Gastrocnemius medialis (tissue), 4 donors: Measurements from ENCODE around the gene NPAS1. TPM values are rescaled to one million over a fixed set of nuclear protein-coding genes. Genes with fewer than 3 reads are reported as not detected.

Experiments
- ATAC-seq, 2 donors: fragments of 150-250 bp; one replicate each; pipeline ENCODE4 v1.9.1; 2016
- DNase-seq, 2 donors: peaks; one replicate each; pipeline ENCODE4 v3.0.0-alpha.2; 2019
- H3K27ac ChIP-seq, 4 donors: fragments of 200-600 bp; sonication (generic); 1 replicate in 1 of 4; 2 replicates in 3 of 4; pipeline ENCODE4 v1.5.1; 2016 to 2018; ENCODE audit warnings: mild to moderate bottlenecking in 2 of 4, moderate library complexity in 1 of 4
- H3K27me3 ChIP-seq, 3 donors: fragments of 200-600 bp; sonication (generic) in 2 of 3; 1 replicate in 1 of 3; 2 replicates in 2 of 3; pipeline versions ENCODE4 v1.5.1 to v1.6.0; 2016 to 2019; ENCODE audit warnings: mild to moderate bottlenecking in 1 of 3, moderate library complexity in 1 of 3
- H3K36me3 ChIP-seq, 2 donors: fragments of 200-600 bp; sonication (generic) in 1 of 2; one replicate each; pipeline ENCODE4 v1.5.1; 2017 to 2018
- H3K4me1 ChIP-seq, 2 donors: fragments of 200-600 bp; sonication (generic) in 1 of 2; one replicate each; pipeline ENCODE4 v1.5.1; 2016 to 2017; ENCODE audit warnings: mild to moderate bottlenecking in 2 of 2
- H3K4me3 ChIP-seq, 4 donors: fragments of 200-600 bp; sonication (generic) in 3 of 4; 1 replicate in 1 of 4; 2 replicates in 3 of 4; pipeline ENCODE4 v1.5.1; 2016 to 2019; ENCODE audit warnings: mild to moderate bottlenecking in 2 of 4
- H3K9me3 ChIP-seq, 3 donors: fragments of 200-600 bp; sonication (generic) in 2 of 3; 1 replicate in 1 of 3; 2 replicates in 2 of 3; pipeline ENCODE4 v1.5.1; 2016 to 2019
- CTCF ChIP-seq, 5 experiments: fragments of 450-650 bp in 3 of 5; fragments of 200-600 bp in 2 of 5; sonication (generic) in 2 of 5; IDR thresholded peaks in 4 of 5; conservative IDR thresholded peaks in 1 of 5; 1 replicate in 4 of 5; 2 replicates in 1 of 5; pipeline ENCODE4 v1.5.1; 2016 to 2019; ENCODE audit warnings: antibody characterized with exemption in 5 of 5, mild to moderate bottlenecking in 3 of 5, moderate library complexity in 3 of 5
- POLR2A ChIP-seq, 2 donors: fragments of 450-650 bp; IDR thresholded peaks; one replicate each; pipeline ENCODE4 v1.6.1; 2017; ENCODE audit warnings: antibody characterized with exemption in 2 of 2, mild to moderate bottlenecking in 2 of 2, moderate library complexity in 2 of 2
- in situ Hi-C, 4 donors: fragments of 200-750 bp; cut with MboI; loops; one replicate each; pipeline versions ENCODE4 v1.15.0 to v1.8.0; 2017; ENCODE audit warnings: low sequenced_read_pairs in 4 of 4
- intact Hi-C: fragments of 100-400 bp; cut with DNase I; formaldehyde crosslinking; loops from one replicate; pipeline ENCODE4 v1.15.1; 2023; ENCODE audit warnings: low total_unique reads
- total RNA-seq, 4 donors: library from RNA; depleted of rRNA; stranded (reverse); fragments of >200 nt; gene quantifications; one replicate each; pipeline versions ENCODE4 v1.1.0 to v1.2.3, GENCODE V29; 2016

NPAS1 gene
- 1 to 10 TPM in 1 of 4 donors, under 1 TPM in 1, not detected in 2; 0.61 to 1.1 TPM for total RNA-seq

- DNase-seq (no peak), ATAC-seq (no peak)
- Histone ChIP-seq H3K9me3 (no peaks in the 10 kb centered on the region), H3K4me3 (peak within 1 kb of the TSS in 2 of 4 donors; percentile 7 to 33), H3K36me3 (no peaks in the 10 kb centered on the region), H3K27ac (no peak within 1 kb of the TSS), H3K27me3 (peaks cover 45 to 51% (median 51%) of the 10 kb centered on the region in 3 donors), H3K4me1 (peaks cover 9 to 18% of the 10 kb centered on the region in 2 donors)
- TF ChIP-seq CTCF (IDR thresholded peaks at IDR 0.05 in 4 of 5, conservative IDR thresholded peaks at IDR 0.05 in 1 of 5), result no peak
- TF ChIP-seq POLR2A (IDR thresholded peaks at IDR 0.05), result no peak
- in situ Hi-C loops (no loop called here), intact Hi-C loops (loop anchor here (2.0 kb wide), 1 partner anchor 15 kb away; no protein-coding TSS in a partner anchor)
These were observed at the start of gene NPAS1 for GRCh38 chr19:47019431-47020041. TSS of gene NPAS1 (plus strand) at chr19:47019837. CDS start at chr19:47021048, 1,211 bp downstream.

DNA sequence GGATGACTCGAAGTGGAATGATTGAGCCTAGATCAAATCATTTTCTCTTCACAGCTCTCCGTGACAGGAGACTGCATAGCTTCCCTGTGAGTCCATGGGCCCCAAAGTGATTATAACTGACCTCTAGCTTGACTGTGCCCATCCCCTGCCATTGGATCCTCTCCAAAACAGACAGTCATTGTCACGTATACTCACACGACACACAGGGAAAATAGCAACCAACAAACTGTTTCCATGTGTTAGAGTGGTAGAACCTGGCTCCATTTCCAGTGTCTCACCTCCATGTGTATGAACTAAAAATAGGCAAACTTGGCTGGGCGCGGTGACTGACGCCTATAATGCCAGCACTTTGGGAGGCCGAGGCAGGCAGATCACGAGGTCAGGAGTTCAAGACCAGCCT is 48.8 kb upstream of the NPAS1 start:
- H3K27me3 ChIP-seq, result no peaks in the 10 kb centered on the region
- H3K27ac ChIP-seq, result peak overlapping the region; percentile 78 to 89 (median 84)
- no peak overlapping the region for H3K4me3 ChIP-seq
- H3K36me3 ChIP-seq, result no peaks in the 10 kb centered on the region
- no peak for TF ChIP-seq CTCF (IDR thresholded peaks at IDR 0.05 in 4 of 5, conservative IDR thresholded peaks at IDR 0.05 in 1 of 5)
- TF ChIP-seq POLR2A (IDR thresholded peaks at IDR 0.05), result peak; percentile 38 to 51
- in situ Hi-C loops, result no loop called here
- H3K9me3 ChIP-seq, result no peaks in the 10 kb centered on the region
- H3K4me1 ChIP-seq, result peaks cover 61 to 69% of the 10 kb centered on the region in 2 donors
- ATAC-seq (peak; percentile 78 to 87), DNase-seq (peak; percentile 76 to 82)
- intact Hi-C loops, result loop anchor here (10.0 kb wide), 1 partner anchor 704 kb away; no protein-coding TSS in a partner anchor

GRCh38 chr19:46972311-46972710 is 47.3 kb upstream of the NPAS1 start:
- TF ChIP-seq CTCF (IDR thresholded peaks at IDR 0.05 in 4 of 5, conservative IDR thresholded peaks at IDR 0.05 in 1 of 5) (no peak), POLR2A (IDR thresholded peaks at IDR 0.05) (peak in 1 of 2 donors; percentile 42)
- in situ Hi-C loops, result no loop called here
- no peaks in the 10 kb centered on the region for H3K36me3 ChIP-seq
- H3K4me3 ChIP-seq, result no peak overlapping the region
- H3K27me3 ChIP-seq, result no peaks in the 10 kb centered on the region
- peaks cover 70 to 74% of the 10 kb centered on the region in 2 donors for H3K4me1 ChIP-seq
- peak overlapping the region; percentile 78 to 89 (median 84) for H3K27ac ChIP-seq
- ATAC-seq, result peak; percentile 11 to 29
- no peaks in the 10 kb centered on the region for H3K9me3 ChIP-seq
- intact Hi-C loops, result loop anchor here (10.0 kb wide), 1 partner anchor 702 kb away; no protein-coding TSS in a partner anchor
- DNase-seq, result peak; percentile 27 to 69

DNA sequence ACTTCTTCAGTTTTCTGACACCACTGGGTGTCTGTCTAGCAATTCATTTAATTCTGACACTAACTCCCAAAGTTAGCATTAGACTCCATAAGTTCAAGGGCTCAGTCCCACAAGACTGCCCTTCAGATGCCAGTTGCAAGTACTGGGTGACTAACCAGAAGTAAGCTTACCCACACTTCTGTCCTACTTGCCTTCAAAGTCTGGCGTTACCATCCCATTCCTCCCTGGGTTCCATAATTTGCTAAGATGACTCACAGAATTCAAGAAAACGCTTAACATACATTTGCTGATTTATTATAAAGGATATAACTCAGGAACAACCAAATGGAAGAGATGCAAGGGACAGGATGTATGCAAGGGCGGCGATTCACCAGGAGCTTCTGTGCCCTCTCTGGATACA is 45.5 kb upstream of the NPAS1 start:
- TF ChIP-seq CTCF (IDR thresholded peaks at IDR 0.05 in 4 of 5, conservative IDR thresholded peaks at IDR 0.05 in 1 of 5) (no peak), POLR2A (IDR thresholded peaks at IDR 0.05) (no peak)
- Histone ChIP-seq H3K36me3 (no peaks in the 10 kb centered on the region), H3K27me3 (no peaks in the 10 kb centered on the region), H3K9me3 (no peaks in the 10 kb centered on the region), H3K4me1 (peaks cover 72 to 73% of the 10 kb centered on the region in 2 donors), H3K27ac (peak overlapping the region; percentile 90 to 97 (median 93)), H3K4me3 (no peak overlapping the region)
- DNase-seq (no peak), ATAC-seq (no peak)
- intact Hi-C loops, result loop anchor here (10.0 kb wide), 1 partner anchor 701 kb away; no protein-coding TSS in a partner anchor
- in situ Hi-C loops, result no loop called here
